ENCODE data around the gene APBA3.

GRCh38 chr19:3730457-3730958 is 31.0 kb downstream of the APBA3 start:
- TF ChIP-seq CTCF (conservative IDR thresholded peaks at IDR 0.05; ENCODE audit: low read depth, low read length) (no peak), EZH2 (IDR thresholded peaks at IDR 0.05; ENCODE audit: low read length, unreplicated experiment) (no peak), EZH2phosphoT487 (IDR thresholded peaks at IDR 0.05; ENCODE audit: borderline replicate concordance, low read length) (no peak)
